HepG2 (cell line): ENCODE measurements around the gene TJAP1. TPM values are rescaled to one million over a fixed set of nuclear protein-coding genes. Genes with fewer than 3 reads are reported as not detected.

ENCODE experiments used
- MAX ChIP-seq: IDR thresholded peaks from 2 replicates; pipeline ENCODE4 v1.6.1; 2012; ENCODE audit warnings: inconsistent platforms
- MAZ ChIP-seq, 2 experiments: sonication (generic) in 1 of 2; formaldehyde crosslinking in 1 of 2; IDR thresholded peaks; 2 replicates each; pipeline versions ENCODE4 v1.5.0 to v1.6.1; 2012 to 2020; ENCODE audit warnings: low read depth in 2 of 2, mild to moderate bottlenecking in 2 of 2, borderline replicate concordance in 1 of 2, improper control_type of control experiment in 1 of 2, low read length in 1 of 2, missing genetic modification reagents in 1 of 2, moderate library complexity in 1 of 2
- PITX1 ChIP-seq: sonication (generic); formaldehyde crosslinking; IDR thresholded peaks from 2 replicates; pipeline ENCODE4 v1.5.1; 2020; ENCODE audit warnings: mild to moderate bottlenecking, missing genetic modification reagents
- RBAK ChIP-seq: sonication (generic); formaldehyde crosslinking; IDR thresholded peaks from 2 replicates; pipeline ENCODE4 v1.5.1; 2020; ENCODE audit warnings: mild to moderate bottlenecking, missing genetic modification reagents
- REL ChIP-seq: sonication (generic); formaldehyde crosslinking; conservative IDR thresholded peaks from 2 replicates; pipeline ENCODE4 v1.8.0; 2022; ENCODE audit warnings: mild to moderate bottlenecking, missing genetic modification reagents, moderate library complexity
- REPIN1 ChIP-seq: sonication (generic); formaldehyde crosslinking; IDR thresholded peaks from 2 replicates; pipeline ENCODE4 v1.8.0; 2022; ENCODE audit warnings: missing genetic modification reagents, low read depth, mild to moderate bottlenecking, borderline replicate concordance
- SIX4 ChIP-seq: sonication (generic); formaldehyde crosslinking; IDR thresholded peaks from 2 replicates; pipeline ENCODE4 v1.4.0; 2020; ENCODE audit warnings: missing genetic modification reagents
- SP140L ChIP-seq: sonication (generic); formaldehyde crosslinking; IDR thresholded peaks from 2 replicates; pipeline ENCODE4 v1.4.0; 2020; ENCODE audit warnings: missing genetic modification reagents, borderline replicate concordance
- TAF1 ChIP-seq: sonication (generic); formaldehyde crosslinking; IDR thresholded peaks from 2 replicates; pipeline ENCODE4 v1.4.0; 2020; ENCODE audit warnings: missing genetic modification reagents
- TIGD3 ChIP-seq: sonication (generic); formaldehyde crosslinking; IDR thresholded peaks from 2 replicates; pipeline ENCODE4 v1.5.1; 2020; ENCODE audit warnings: mild to moderate bottlenecking, missing genetic modification reagents, borderline replicate concordance
- ZNF12 ChIP-seq: sonication (generic); formaldehyde crosslinking; IDR thresholded peaks from 2 replicates; pipeline ENCODE4 v1.5.0; 2020; ENCODE audit warnings: missing genetic modification reagents
- ZNF136 ChIP-seq: sonication (generic); formaldehyde crosslinking; IDR thresholded peaks from 2 replicates; pipeline ENCODE4 v1.8.1; 2022; ENCODE audit warnings: low read depth, mild to moderate bottlenecking, moderate library complexity, missing genetic modification reagents
- ZNF143 ChIP-seq: sonication (generic); formaldehyde crosslinking; IDR thresholded peaks from 2 replicates; pipeline ENCODE4 v1.4.0; 2020; ENCODE audit warnings: missing genetic modification reagents
- ZNF607 ChIP-seq: sonication (generic); formaldehyde crosslinking; IDR thresholded peaks from 2 replicates; pipeline ENCODE4 v1.5.1; 2020; ENCODE audit warnings: missing genetic modification reagents, mild to moderate bottlenecking, borderline replicate concordance
- polyA plus RNA-seq, 8 experiments: library from polyadenylated mRNA; depleted of rRNA in 3 of 8; stranded (reverse) in 7 of 8; unstranded in 1 of 8; fragments of >200 nt; fragmentation: Illumina TruSeq in 4 of 8; extraction: Trizol in 4 of 8; gene quantifications; 2 replicates each; pipeline versions ENCODE4 v1.2.1 to v1.2.3, GENCODE V29; 2011 to 2016; ENCODE audit warnings: low read depth in 4 of 8, missing spikeins in 1 of 8, mixed read lengths in 1 of 8; ENCODE audit not compliant: insufficient read depth in 1 of 8
- total RNA-seq, 5 experiments: library from RNA; depleted of rRNA; stranded (reverse); fragments of >200 nt; fragmentation: Illumina TruSeq; extraction: Trizol; gene quantifications; 2 replicates each; pipeline ENCODE4 v1.2.3, GENCODE V29; 2016; ENCODE audit warnings: low read depth in 1 of 5
- TF ChIP-seq, protein P1 (sequence below), 2 experiments: sonication (generic) in 1 of 2; formaldehyde crosslinking in 1 of 2; IDR thresholded peaks; 2 replicates each; pipeline versions ENCODE4 v1.6.1 to v1.9.0; 2014 to 2022; ENCODE audit warnings: antibody characterized with exemption in 1 of 2, borderline replicate concordance in 1 of 2, inconsistent platforms in 1 of 2, low read depth in 1 of 2, missing genetic modification reagents in 1 of 2
- TF ChIP-seq, protein P2 (sequence below): sonication (generic); formaldehyde crosslinking; IDR thresholded peaks from 2 replicates; pipeline ENCODE4 v1.8.0; 2022; ENCODE audit warnings: mild to moderate bottlenecking, missing genetic modification reagents, moderate library complexity
- TF ChIP-seq, protein P3 (sequence below): sonication (generic); formaldehyde crosslinking; IDR thresholded peaks from 2 replicates; pipeline ENCODE4 v1.4.0; 2020; ENCODE audit warnings: missing genetic modification reagents

TJAP1 gene
- total and polyA plus RNA-seq, 2 of the 13 experiments (the other 11 are each of a cell fraction or from before 2014, with no cell fraction given) = 15.7 to 41.6 TPM

- TF ChIP-seq, protein P1, sequence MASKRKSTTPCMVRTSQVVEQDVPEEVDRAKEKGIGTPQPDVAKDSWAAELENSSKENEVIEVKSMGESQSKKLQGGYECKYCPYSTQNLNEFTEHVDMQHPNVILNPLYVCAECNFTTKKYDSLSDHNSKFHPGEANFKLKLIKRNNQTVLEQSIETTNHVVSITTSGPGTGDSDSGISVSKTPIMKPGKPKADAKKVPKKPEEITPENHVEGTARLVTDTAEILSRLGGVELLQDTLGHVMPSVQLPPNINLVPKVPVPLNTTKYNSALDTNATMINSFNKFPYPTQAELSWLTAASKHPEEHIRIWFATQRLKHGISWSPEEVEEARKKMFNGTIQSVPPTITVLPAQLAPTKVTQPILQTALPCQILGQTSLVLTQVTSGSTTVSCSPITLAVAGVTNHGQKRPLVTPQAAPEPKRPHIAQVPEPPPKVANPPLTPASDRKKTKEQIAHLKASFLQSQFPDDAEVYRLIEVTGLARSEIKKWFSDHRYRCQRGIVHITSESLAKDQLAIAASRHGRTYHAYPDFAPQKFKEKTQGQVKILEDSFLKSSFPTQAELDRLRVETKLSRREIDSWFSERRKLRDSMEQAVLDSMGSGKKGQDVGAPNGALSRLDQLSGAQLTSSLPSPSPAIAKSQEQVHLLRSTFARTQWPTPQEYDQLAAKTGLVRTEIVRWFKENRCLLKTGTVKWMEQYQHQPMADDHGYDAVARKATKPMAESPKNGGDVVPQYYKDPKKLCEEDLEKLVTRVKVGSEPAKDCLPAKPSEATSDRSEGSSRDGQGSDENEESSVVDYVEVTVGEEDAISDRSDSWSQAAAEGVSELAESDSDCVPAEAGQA (IDR thresholded peaks at IDR 0.05; ENCODE audit: low read depth) = no peak
- TF ChIP-seq, protein P1 (CRISPR knock-in tag; IDR thresholded peaks at IDR 0.05; ENCODE audit: borderline replicate concordance) = no peak
- TF ChIP-seq TIGD3 (CRISPR knock-in tag) (no peak), MAX (no peak; the same call in 1 of the 2 replicates), ZNF136 (CRISPR knock-in tag) (no peak), RBAK (CRISPR knock-in tag) (no peak), REPIN1 (CRISPR knock-in tag) (no peak), PITX1 (peak; percentile 42; the same call in 1 of the 2 replicates), SIX4 (CRISPR knock-in tag) (no peak), ZNF12 (CRISPR knock-in tag) (no peak), TAF1 (CRISPR knock-in tag) (peak; percentile 29; the same call in 1 of the 2 replicates), MAZ (IDR thresholded peaks at IDR 0.05; ENCODE audit: borderline replicate concordance, low read depth, low read length) (no peak), MAZ (CRISPR knock-in tag; IDR thresholded peaks at IDR 0.05; ENCODE audit: low read depth) (peak; percentile 8; the same call in 1 of the 2 replicates), ZNF143 (CRISPR knock-in tag) (no peak), REL (CRISPR knock-in tag) (no peak), SP140L (CRISPR knock-in tag) (0 out of 2 replicates have a peak, but pooled peaks have one; percentile 43), ZNF607 (CRISPR knock-in tag) (peak; percentile 34; the same call in 1 of the 2 replicates)
- TF ChIP-seq, protein P2, sequence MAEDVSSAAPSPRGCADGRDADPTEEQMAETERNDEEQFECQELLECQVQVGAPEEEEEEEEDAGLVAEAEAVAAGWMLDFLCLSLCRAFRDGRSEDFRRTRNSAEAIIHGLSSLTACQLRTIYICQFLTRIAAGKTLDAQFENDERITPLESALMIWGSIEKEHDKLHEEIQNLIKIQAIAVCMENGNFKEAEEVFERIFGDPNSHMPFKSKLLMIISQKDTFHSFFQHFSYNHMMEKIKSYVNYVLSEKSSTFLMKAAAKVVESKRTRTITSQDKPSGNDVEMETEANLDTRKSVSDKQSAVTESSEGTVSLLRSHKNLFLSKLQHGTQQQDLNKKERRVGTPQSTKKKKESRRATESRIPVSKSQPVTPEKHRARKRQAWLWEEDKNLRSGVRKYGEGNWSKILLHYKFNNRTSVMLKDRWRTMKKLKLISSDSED (CRISPR knock-in tag) = no peak
- TF ChIP-seq, protein P3, sequence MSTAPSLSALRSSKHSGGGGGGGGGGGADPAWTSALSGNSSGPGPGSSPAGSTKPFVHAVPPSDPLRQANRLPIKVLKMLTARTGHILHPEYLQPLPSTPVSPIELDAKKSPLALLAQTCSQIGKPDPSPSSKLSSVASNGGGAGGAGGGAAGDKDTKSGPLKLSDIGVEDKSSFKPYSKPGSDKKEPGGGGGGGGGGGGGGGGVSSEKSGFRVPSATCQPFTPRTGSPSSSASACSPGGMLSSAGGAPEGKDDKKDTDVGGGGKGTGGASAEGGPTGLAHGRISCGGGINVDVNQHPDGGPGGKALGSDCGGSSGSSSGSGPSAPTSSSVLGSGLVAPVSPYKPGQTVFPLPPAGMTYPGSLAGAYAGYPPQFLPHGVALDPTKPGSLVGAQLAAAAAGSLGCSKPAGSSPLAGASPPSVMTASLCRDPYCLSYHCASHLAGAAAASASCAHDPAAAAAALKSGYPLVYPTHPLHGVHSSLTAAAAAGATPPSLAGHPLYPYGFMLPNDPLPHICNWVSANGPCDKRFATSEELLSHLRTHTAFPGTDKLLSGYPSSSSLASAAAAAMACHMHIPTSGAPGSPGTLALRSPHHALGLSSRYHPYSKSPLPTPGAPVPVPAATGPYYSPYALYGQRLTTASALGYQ (CRISPR knock-in tag) = no peak
Observed at GRCh38 chr6:43506667-43507471, 29.5 kb downstream of the TJAP1 start (continued).
